ENCODE measurements around the gene CNKSR2. TPM values are rescaled to one million over a fixed set of nuclear protein-coding genes. Genes with fewer than 3 reads are reported as not detected.
"Not testable (repeated sequence)": the region's sequence is repeated elsewhere in the genome, so short reads cannot be mapped to it uniquely, and the experiment has no call there.

CNKSR2 gene
- total RNA-seq, 4 donors from 2014 or later, result 0.73 to 1.6 (median 1.1) TPM

- Histone ChIP-seq H3K27ac (no peak overlapping the region), H3K4me3 (no peak overlapping the region), H3K27me3 (no peaks in the 10 kb centered on the region), H3K4me1 (no peaks in the 10 kb centered on the region), H3K36me3 (no peaks in the 10 kb centered on the region), H3K9me3 (no peaks in the 10 kb centered on the region)
- DNase-seq (ENCODE audit: low spot score in 2 of 2), result no peak
- 65% methylated on average over 2 of the region's 2 CpGs for WGBS
- no peak for TF ChIP-seq EP300 (IDR thresholded peaks at IDR 0.05)
- no peak for TF ChIP-seq POLR2AphosphoS5 (IDR thresholded peaks at IDR 0.05)
- no peak for TF ChIP-seq CTCF (IDR thresholded peaks at IDR 0.05)
- no peak for TF ChIP-seq POLR2A (IDR thresholded peaks at IDR 0.05)
These were observed 155.6 kb downstream of the CNKSR2 start for GRCh38 chrX:21529771-21530170.

GRCh38 chrX:21544642-21545041 is 170.4 kb downstream of the CNKSR2 start:
- not testable (repeated sequence) for H3K27ac ChIP-seq; H3K36me3 ChIP-seq; H3K9me3 ChIP-seq; DNase-seq (ENCODE audit: low spot score in 2 of 2); H3K4me3 ChIP-seq; H3K4me1 ChIP-seq; H3K27me3 ChIP-seq
- WGBS, result 84% methylated on average over 10 of the region's 10 CpGs

GRCh38 chrX:21559417-21559816 is 185.2 kb downstream of the CNKSR2 start:
- no peaks in the 10 kb centered on the region for H3K27me3 ChIP-seq
- H3K9me3 ChIP-seq, result no peaks in the 10 kb centered on the region
- DNase-seq (ENCODE audit: low spot score in 2 of 2), result no peak
- H3K4me1 ChIP-seq, result no peaks in the 10 kb centered on the region
- H3K36me3 ChIP-seq, result no peaks in the 10 kb centered on the region
- TF ChIP-seq POLR2AphosphoS5 (IDR thresholded peaks at IDR 0.05) (no peak), CTCF (IDR thresholded peaks at IDR 0.05) (no peak), EP300 (IDR thresholded peaks at IDR 0.05) (no peak), POLR2A (IDR thresholded peaks at IDR 0.05) (no peak)
- 41% methylated on average over 2 of the region's 2 CpGs for WGBS
- H3K4me3 ChIP-seq, result no peak overlapping the region
- no peak overlapping the region for H3K27ac ChIP-seq

GRCh38 chrX:21565025-21565424 is 190.8 kb downstream of the CNKSR2 start:
- no peak overlapping the region for H3K27ac ChIP-seq
- 89% methylated on average over 3 of the region's 3 CpGs for WGBS
- H3K4me3 ChIP-seq, result no peak overlapping the region
- no peaks in the 10 kb centered on the region for H3K27me3 ChIP-seq
- H3K9me3 ChIP-seq, result no peaks in the 10 kb centered on the region
- no peaks in the 10 kb centered on the region for H3K36me3 ChIP-seq
- DNase-seq (ENCODE audit: low spot score in 2 of 2), result no peak
- H3K4me1 ChIP-seq, result no peaks in the 10 kb centered on the region
- TF ChIP-seq EP300 (IDR thresholded peaks at IDR 0.05) (no peak), CTCF (IDR thresholded peaks at IDR 0.05) (no peak), POLR2AphosphoS5 (IDR thresholded peaks at IDR 0.05) (no peak)

- H3K4me1 ChIP-seq, result no peaks in the 10 kb centered on the region
- DNase-seq (ENCODE audit: low spot score in 2 of 2), result no peak
- WGBS, result 94% methylated on average over 1 of the region's 1 CpG
- no peak overlapping the region for H3K27ac ChIP-seq
- H3K9me3 ChIP-seq, result no peaks in the 10 kb centered on the region
- no peaks in the 10 kb centered on the region for H3K36me3 ChIP-seq
- H3K4me3 ChIP-seq, result no peak overlapping the region
- TF ChIP-seq POLR2AphosphoS5 (IDR thresholded peaks at IDR 0.05), result no peak
- TF ChIP-seq POLR2A (IDR thresholded peaks at IDR 0.05), result no peak
- TF ChIP-seq EP300 (IDR thresholded peaks at IDR 0.05), result no peak
- TF ChIP-seq CTCF (IDR thresholded peaks at IDR 0.05), result no peak
- no peaks in the 10 kb centered on the region for H3K27me3 ChIP-seq
These were observed 200.6 kb downstream of the CNKSR2 start for GRCh38 chrX:21574793-21575192.

GRCh38 chrX:21581479-21581878 is 207.3 kb downstream of the CNKSR2 start:
- no peaks in the 10 kb centered on the region for H3K4me1 ChIP-seq
- 81% methylated on average over 3 of the region's 3 CpGs for WGBS
- H3K36me3 ChIP-seq, result no peaks in the 10 kb centered on the region
- no peak overlapping the region for H3K27ac ChIP-seq
- no peaks in the 10 kb centered on the region for H3K9me3 ChIP-seq
- TF ChIP-seq CTCF (IDR thresholded peaks at IDR 0.05) (no peak), EP300 (IDR thresholded peaks at IDR 0.05) (no peak)
- H3K27me3 ChIP-seq, result no peaks in the 10 kb centered on the region
- no peak for DNase-seq (ENCODE audit: low spot score in 2 of 2)
- no peak overlapping the region for H3K4me3 ChIP-seq
